ENCODE results near the gene POU3F2. TPM values are rescaled to one million over a fixed set of nuclear protein-coding genes. Genes with fewer than 3 reads are reported as not detected.

The POU3F2 gene
- total RNA-seq, 4 donors from 2014 or later, result not detected

DNA sequence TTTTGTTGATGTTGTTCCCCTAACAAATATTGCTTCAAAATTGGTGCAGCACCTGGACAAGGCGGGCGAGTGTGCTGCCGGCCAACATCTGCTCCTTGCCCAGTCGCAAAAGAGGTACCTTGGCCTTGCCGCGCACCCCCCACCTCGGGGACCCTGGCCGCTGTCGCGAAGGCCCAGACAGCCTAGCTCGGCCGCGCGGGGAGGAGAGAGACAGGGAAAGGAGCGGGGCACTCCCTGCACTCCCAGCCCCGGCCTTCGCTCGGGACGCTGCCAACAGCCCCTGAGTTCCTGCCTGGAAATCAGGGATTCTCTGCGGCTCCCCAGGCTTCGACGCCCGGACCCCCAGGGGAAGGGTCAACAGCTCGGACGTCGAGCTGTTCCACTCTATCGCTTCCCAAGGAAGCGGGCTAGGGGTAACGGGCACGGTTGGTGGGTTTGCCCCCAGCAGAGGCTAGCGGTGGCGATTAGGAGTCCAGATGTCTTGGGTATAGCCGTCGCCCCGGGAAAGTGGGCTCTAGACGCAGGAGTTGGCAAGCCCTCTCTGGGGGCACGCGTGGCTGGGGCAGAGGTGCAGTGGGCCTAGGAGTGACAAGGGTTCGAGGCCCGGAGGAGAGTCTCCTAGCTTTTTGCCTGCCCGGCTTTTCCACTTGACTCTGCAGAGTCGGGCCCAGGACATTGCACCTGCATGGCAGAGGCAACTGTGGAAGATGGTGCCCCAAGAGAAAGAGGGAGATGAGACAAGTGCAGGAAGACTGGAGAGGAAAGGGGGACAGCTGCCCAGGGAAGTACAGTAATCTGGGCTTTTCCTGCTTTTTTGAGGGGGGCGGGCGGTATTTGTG lies 8.2 kb downstream of the POU3F2 start:
- intact Hi-C loops (cut with DNase I), result no loop called here
- peaks cover 19 to 44% (median 31%) of the 10 kb centered on the region in 4 donors for H3K4me1 ChIP-seq
- DNase-seq (ENCODE audit: extremely low spot score), result no peak
- no peak for TF ChIP-seq POLR2AphosphoS5 (IDR thresholded peaks at IDR 0.05)
- no peak for TF ChIP-seq POLR2A (IDR thresholded peaks at IDR 0.05; ENCODE audit: low read depth)
- TF ChIP-seq CTCF (IDR thresholded peaks at IDR 0.05), result no peak
- no peak for TF ChIP-seq EP300 (IDR thresholded peaks at IDR 0.05)
- no peak overlapping the region for H3K27ac ChIP-seq (replicated peaks in 1 of 4)
- no peak overlapping the region for H3K4me3 ChIP-seq
- H3K27me3 ChIP-seq, result peaks cover 4 to 100% (median 91%) of the 10 kb centered on the region in 4 donors
- WGBS, result 17% methylated on average over 7 of the region's 44 CpGs
- H3K36me3 ChIP-seq, result no peaks in the 10 kb centered on the region
- no peaks in the 10 kb centered on the region for H3K9me3 ChIP-seq

- no peak overlapping the region for H3K4me3 ChIP-seq
- no peak overlapping the region for H3K27ac ChIP-seq (replicated peaks in 1 of 4)
- TF ChIP-seq EP300 (IDR thresholded peaks at IDR 0.05) (no peak), CTCF (IDR thresholded peaks at IDR 0.05) (no peak), POLR2AphosphoS5 (IDR thresholded peaks at IDR 0.05) (no peak), POLR2A (IDR thresholded peaks at IDR 0.05; ENCODE audit: low read depth) (no peak)
- intact Hi-C loops (cut with DNase I), result no loop called here
- peaks cover 4 to 100% (median 89%) of the 10 kb centered on the region in 4 donors for H3K27me3 ChIP-seq
- H3K9me3 ChIP-seq, result no peaks in the 10 kb centered on the region
- DNase-seq (ENCODE audit: extremely low spot score), result no peak
- H3K36me3 ChIP-seq, result no peaks in the 10 kb centered on the region
- 14% methylated on average over 23 of the region's 53 CpGs for WGBS
- peaks cover 25 to 54% (median 41%) of the 10 kb centered on the region in 4 donors for H3K4me1 ChIP-seq
Measured at GRCh38 chr6:98843271-98844243, 9.2 kb downstream of the POU3F2 start.

DNA sequence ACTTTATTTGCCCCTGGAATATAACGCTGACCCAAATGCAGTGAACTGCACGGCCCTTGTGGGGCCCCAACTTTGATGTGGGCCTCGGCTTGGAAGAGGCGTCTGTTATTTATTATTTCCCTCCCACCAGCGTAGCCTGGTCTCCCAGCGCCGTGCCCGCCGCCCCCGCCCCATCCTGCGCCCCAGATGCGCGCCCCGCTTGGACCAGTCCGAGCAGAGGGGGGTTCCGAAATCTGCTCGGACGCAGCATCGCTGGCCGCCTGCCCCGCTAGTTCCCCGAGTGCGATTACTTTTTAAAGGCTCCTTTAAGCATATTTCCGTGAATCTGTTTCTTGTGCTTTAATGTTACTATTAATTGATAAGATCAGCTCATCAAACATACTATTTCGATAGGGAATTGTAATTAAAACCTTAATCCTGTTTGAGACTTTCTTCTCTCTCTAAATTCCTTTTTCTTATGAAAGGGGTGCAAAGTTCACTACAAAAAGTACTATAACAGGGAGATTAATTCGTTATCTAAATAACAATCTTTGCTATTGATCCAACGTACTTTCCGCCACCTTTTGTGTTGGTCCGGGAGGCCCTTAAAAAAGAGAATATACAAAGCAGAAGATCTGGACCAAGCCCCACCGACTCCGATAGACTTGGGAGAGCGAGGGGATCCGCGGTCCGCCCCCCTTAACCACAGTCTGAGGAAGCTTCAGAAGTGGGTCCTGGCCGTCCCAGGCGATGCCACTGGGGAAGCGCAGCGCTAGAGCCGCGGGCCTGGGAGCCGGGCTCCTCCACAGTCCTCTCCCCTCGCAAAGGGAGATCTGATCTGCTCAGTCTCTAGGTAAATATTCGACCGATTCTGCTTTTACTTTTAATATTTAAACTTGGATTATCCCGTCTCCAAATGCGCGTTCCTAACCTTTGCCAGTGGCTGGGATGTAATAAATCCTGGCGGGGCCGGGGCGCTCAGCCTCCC lies 10.2 kb downstream of the POU3F2 start:
- DNase-seq (ENCODE audit: extremely low spot score), result no peak
- H3K36me3 ChIP-seq, result no peaks in the 10 kb centered on the region
- TF ChIP-seq POLR2A (IDR thresholded peaks at IDR 0.05; ENCODE audit: low read depth), result no peak
- TF ChIP-seq CTCF (IDR thresholded peaks at IDR 0.05), result no peak
- no peak for TF ChIP-seq POLR2AphosphoS5 (IDR thresholded peaks at IDR 0.05)
- TF ChIP-seq EP300 (IDR thresholded peaks at IDR 0.05), result no peak
- H3K27ac ChIP-seq (replicated peaks in 1 of 4), result no peak overlapping the region
- H3K27me3 ChIP-seq, result peaks cover 4 to 100% (median 81%) of the 10 kb centered on the region in 4 donors
- peak overlapping the region; percentile 31 to 45 (median 44) for H3K4me3 ChIP-seq
- 5% methylated on average over 50 of the region's 51 CpGs for WGBS
- intact Hi-C loops (cut with DNase I), result no loop called here
- H3K9me3 ChIP-seq, result no peaks in the 10 kb centered on the region
- H3K4me1 ChIP-seq, result peaks cover 25 to 54% (median 41%) of the 10 kb centered on the region in 4 donors
